ENCODE measurements around the gene GPC6.

Gene GPC6

DNA sequence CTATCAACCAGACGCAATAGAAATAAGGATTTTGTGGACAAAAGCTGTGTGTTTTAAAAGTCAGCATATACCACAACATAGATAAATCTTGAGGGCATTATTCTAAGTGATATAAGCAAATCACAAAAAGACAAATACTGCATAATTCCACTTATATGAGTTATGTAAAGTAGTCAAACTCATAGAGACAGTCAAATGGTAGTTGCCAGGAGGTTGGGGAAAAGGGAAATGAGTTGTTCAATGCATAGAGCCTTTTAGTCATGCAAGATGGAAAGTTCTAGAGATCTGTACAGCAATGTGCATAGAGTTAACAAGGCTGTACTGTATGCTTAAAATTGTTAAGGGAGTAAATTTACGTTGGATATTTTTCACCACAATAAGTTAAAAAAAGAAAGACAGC lies 1008.1 kb downstream of the GPC6 start:
- DNase-seq: no peak

DNA sequence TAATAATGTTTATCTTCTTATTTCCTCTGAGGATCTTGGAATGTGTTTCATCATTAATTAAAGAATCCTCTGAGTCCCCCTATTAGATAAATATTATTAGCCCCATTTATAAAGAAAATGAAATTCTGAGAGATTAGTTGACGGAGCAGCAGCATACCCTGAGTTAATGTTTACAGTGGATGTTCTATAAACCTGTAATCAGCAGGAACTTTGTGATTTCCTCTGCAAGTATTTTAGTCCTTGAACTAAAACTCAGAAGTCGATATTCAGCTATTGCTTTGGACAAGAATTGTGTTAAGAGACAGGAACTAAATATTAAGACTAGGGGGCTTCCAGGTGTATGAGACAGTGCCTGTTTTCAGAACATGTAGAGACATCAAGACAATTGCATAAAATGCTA lies 1009.5 kb downstream of the GPC6 start:
- DNase-seq: no peak

DNA sequence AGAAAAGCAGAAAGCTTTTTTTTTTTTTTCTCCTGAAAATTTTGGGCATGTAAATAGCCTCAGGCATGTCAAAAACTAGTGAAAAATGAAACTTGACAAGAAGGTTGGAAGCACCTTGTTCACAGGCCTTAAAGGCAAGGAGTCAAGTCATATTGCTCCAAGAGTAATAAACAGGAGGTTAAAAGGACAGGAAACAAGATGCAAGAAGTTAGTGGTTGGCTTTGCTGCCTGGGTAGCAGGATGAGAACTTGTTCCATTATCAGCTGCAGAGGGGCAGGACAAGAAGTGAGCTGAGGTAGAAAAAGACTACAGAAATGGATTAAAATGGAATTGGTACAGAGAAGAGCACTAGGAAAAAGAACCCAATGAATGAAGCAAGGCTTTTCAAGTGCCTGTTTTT lies 1010.3 kb downstream of the GPC6 start:
- DNase-seq: no peak

DNA sequence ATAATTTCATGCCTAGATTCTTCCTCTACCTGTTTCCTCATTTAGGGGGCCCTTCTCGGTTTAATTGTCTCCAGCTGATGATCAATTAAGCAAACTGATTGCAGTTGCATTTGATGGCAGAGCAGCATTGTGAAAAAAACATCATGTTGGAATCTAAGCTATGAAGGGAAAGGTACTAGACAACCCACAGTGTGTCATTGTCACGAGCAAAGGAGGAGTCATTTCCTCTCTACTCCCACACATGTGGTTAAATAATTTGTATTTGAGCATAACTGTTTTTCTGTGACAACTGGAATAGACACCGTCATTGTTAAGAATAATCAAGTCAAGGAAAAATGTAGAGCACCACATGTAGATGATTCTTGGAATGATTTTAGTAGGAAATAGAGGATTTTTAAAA lies 1012.5 kb downstream of the GPC6 start:
- DNase-seq: no peak

DNA sequence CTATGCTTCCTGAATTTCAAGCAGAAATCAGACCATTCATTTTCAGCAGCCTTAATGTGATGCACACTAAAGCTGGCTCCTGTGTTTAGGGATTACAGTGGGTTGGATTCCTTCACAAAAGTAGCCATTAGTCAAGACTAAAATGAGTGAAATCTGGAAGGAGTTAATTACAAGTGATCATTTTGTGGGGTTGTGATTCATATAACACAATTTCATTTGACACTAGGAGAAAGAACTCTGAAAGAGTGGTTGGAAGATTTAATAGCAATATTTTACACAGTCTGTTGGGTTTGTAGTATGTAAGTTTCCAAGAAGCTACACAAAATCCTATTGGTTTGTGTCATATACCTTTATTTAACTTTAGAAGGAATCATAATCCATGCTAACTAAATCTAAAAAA lies 1015.9 kb downstream of the GPC6 start:
- no peak for DNase-seq

DNA sequence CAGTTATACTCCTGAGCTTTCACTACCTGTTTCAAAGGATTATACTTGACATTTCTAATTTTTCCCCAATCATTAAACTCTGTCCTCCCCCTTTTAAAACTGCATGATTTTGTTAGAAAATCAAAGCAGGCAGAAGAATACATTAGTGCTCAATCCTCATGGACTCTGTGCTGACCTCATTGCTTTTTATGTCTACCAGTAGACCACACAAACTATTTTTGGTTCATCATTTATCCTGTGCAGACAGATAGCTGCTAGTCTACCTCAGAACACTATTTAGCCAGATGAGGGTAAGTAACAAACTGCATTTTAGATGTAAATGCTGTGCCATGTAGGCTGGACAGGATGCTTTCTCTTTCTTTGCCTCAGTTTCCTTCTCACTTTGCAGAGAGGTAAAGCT lies 1016.9 kb downstream of the GPC6 start:
- DNase-seq: no peak

DNA sequence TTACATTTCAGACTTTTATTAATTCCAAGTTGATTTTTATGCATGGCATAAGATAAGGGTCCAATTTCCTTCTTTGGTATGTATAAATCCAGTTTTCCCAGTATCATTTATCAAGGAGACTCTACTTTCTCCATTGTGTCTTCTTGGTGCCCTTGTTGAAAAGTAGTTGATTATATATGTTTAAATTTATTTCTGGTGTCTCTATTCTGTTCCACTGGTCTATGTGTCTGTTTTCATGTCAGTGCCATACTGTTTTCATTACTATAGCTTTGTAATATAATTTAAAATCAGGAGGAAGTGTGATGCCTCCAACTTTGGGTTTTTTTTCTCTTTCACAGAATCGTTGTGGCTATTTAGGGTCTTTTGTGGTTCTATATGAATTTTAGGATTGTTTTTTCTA lies 1019.9 kb downstream of the GPC6 start:
- no peak for DNase-seq

DNA sequence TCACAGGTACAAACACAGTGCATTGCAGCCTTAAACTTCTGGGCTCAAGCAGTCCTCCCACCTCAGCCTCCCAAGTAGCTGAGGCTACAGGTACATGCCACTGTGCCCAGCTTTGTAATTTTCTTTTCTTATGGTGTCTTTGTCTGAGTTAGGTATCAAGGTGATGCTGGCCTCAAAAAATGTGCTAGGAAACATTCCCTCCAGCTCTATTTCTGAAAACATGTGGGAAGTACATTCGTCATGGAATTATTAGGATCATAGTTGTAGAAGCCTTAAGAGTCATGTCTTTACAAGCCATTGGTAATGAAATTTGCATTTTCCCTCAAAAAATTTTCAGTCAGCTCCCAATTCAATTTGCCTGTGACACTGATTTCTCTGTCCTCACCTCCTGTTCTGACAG lies 1021.3 kb downstream of the GPC6 start:
- no peak for DNase-seq

DNA sequence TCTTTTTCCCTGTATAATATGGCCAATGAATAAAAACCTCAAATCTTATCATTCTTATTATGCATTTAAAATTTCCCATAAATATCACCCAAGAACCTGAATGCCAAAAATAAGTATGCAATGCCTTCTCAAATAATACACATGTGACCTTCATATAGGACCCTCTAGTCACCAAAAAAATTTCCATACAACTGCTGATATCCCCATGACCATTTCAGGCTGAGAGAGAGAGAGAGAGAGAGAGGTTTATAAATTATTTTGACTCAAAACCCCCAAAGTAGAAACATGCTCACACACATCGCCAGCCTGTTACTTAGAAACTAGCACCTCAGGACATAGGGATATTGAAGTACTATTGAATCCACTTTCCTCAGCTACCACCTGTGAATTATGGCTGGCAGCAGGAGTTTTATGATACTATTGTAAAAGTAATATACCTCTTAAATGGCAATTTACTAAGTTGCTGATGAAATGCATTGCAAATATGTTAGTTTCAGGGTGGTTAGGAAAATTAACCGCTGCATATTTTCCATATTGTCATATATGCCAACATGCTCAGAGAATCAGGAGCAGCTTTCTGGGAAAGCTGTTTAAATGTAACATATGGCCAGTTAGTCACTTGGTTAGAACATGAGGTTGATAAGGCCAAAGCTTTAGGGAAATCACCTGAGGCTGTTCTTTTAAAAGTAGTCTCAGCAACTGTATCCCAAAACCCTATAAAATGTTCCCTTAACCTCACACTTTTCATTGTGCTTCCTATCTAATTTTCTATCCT lies 1022.0 kb downstream of the GPC6 start:
- DNase-seq: no peak

DNA sequence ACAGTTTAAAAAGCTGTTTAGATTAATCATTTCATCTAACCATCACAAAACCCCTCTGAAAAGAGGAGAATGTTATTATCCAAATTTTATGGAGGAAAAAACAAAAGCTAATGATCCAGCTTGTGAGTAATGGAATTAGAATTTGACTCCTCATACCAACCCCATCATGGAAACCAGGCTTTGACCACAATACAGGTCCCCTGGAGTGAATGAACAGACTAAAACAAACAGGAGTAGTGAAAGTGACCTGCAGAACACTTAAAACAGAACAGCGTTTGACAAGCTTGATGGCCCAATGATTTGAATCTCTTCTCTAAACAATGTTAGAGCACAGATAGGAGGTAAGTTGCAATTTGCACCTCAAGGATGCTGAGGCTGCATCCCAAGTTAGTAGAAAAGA lies 1022.9 kb downstream of the GPC6 start:
- no peak for DNase-seq

DNA sequence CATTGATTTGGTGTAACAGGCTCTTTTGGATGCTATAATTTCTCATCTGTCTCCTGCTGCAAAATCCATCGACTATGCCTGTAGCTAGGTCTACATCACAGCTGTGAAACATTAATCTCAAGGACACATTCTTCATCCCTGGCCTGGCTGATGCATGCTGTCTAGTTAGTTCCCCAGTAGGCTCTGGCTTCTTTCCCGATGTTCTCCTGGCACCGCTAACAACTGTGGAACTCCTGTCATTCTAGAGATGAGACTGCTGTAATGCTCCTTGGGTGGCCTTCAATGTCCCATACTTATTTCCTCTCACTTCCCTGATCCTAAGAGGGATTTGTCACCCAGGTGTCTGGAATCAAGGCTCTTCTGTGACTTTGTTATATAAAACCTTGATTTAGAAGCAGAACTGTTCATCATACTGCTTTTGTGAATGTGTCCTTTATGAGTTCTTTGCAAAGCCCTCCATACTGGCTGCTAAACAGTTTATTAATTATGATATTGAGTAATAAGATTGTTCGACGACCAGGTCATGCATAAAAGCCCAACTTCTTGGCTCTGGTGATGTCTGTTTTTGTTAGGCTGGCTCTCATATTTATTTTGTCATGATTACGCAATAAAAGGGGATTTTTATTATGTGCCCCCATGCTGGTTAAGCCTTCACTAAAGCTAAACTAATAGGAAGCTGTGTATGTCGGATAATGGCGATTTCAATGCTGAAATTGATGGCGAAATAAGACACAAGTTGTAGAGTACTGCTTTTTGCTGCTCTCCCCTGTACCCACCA lies 1025.4 kb downstream of the GPC6 start:
- no peak for DNase-seq

DNA sequence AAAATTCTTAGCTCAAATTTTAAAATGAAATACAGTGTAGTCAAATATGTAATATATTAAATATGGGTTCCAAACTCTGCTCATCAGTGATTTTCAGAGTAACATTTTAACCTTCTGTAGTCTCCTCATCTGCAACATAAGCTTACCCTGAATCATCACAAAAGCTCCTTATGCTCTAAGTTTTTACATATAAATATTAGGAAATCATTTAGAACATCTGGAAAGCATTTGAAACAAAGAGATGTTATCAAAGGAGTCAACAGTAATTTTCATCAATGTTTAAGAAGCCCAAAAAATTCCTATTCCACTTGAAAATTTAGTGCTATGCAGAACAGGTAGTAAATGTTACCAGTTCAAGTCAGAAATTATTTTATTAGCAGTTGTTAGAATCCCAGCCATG lies 1028.1 kb downstream of the GPC6 start:
- no peak for DNase-seq

DNA sequence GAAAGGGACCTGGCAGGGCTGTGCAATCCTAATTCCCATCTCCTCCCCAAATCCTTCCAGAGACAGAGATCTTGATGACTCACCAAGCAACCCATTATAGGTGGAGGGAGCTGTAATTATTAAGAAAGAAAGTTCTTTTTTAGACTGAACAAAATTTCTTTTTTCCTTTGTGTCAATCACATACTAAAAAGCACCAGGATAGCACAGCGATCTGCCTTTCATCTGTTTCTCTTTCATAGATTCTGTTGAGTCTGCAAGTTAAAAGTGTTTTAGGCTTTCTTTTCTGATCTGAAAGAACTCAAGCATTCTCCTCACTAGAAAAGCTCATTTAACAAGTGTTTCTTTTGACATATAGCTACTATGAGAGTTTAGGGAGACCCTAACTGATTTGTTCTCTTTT lies 1030.1 kb downstream of the GPC6 start:
- no peak for DNase-seq

DNA sequence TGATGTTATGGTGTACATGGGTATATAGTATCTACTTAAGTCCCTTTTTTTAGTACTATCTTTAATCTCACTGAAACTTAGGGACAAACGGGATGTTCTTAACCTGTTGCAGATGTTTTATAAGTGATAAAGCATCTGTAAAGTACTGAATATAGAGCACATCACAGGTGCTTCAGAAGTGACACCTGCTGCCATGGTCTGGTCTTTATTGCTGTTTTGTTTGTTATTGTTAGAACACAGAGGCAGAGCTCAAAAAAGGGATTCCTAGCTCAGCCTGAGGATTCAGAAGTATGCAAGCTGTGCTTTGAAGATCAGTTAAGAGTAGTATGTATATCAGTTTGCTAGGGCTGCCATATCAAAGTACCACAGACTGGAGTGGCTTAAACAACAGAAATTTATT lies 1033.4 kb downstream of the GPC6 start:
- DNase-seq: no peak

DNA sequence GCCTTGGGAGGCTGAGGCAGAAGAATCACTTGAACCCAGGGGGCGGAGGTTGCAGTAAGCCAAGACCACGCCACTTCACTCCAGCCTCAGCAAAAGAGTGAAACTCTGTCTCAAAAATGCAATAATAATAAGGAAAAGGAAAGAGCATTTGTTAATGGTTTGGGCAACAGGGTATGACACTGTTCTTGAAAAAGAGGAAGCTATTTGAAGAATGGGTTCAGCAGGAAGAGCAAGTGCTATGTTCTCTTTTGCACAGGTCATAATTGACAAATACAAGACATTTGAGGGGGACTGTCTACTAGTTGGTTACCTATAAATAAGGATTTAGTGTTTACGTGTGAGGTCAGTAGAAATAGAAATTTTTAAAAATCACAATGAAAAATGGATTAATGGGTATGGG lies 1034.6 kb downstream of the GPC6 start:
- DNase-seq: no peak

DNA sequence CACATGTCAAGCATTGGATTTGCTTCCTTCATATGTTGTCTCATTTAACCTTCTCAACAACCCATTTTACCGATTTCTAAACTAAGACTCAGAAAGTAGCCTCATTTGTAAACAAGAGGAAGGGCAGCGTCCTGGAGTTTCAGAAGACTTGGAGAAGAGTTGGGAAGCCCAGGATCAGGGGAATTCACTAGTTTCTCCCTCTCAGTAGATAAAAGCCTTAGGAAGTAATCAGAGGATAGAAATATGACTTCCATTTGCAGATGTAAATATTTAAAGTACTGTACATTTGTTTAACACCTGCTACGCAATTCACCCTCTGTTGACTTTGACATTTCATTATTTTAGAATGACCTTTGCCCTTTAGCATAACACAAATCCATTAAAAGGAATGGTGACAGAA lies 1036.4 kb downstream of the GPC6 start:
- no peak for DNase-seq

DNA sequence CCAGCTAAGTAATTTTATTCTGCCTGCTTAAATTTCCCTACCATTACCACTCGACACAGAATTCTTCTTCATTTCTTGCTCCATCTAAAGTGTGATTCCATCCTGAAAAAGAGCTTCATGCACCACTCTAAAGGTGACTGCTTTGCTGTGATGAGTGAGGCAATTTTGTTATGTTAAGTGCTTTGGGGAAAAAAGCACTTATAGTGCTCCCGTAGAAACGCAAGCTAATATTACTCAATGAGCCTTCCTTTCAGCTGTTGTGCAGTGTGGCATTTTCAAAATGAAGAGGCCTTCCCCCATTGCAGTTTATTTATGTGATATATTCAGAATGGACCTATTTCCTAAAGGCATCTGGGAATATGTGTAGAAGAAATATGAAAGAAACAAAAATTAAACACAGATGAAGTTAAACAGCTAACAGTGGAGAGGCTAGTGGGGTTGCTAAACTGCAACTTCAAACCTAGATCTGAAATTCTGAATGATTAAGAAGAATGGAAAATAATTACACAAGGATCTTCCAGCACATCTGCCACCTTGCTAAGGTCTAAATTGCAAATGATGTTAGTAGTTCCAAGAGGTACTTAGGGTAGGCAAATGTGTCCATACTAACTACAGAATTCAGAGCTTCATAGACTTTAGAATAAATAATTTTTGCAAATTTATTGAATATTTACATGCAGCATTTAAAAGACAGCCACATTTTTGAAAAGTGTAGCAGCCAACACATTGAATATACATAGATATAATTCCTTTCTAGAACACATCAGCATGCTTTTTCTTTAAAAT lies 1041.2 kb downstream of the GPC6 start:
- DNase-seq: no peak

DNA sequence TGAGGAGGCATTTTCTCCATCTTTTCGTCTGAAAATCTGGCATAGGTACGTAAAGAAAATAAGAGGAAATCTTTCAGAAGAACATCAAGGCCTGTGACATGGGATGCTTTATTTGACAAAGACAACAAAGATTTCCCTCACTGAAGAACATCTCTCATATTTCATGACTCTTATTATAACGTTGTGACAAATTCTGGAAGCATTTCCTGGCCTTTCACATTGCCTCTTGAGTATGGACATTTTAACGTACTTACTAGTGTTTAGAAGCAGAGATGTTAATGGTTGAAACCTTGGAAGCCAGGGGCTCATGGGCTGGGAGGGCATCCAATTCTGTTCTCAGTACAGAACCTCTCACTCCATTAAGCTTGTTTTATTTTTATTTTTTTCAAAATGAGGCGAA lies 1042.1 kb downstream of the GPC6 start:
- DNase-seq: no peak

DNA sequence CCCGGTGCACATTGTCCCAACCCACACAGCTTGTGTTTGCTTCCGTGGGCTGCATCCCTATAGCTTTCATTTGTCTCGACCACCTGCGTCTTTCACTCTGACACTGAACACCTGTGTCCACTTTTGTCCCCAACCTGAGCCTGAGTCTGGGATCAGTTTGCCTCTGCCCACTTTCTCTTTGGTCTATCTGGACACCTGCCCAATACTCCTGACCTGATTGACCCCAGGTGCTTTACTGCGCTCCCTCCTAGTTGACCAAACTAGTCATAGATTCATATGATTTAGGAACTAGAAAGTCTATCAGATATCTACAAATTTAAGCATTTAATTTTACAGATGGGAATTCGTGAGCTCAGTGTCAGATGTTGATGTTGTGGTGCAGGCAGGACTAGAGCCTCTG lies 1043.0 kb downstream of the GPC6 start:
- no peak for DNase-seq

DNA sequence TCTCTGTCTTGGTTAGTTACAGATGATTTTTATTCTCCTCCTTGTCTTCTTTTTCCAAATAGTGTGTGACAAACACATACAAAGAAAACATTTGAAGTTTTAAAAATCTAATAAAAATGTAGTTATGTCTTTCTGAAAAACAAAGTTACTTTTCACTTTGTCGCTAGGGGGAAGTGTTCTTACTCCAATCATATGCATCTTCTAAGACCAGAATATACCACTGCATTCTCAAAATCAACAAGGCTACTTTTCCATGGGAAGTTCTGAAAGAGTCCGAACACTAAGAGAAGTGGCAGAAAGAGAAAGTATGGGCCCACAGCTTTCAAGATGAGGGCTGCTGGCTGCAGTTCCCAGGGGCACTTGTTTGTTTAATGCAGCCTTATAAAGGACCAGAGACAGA lies 1043.9 kb downstream of the GPC6 start:
- no peak for DNase-seq

DNA sequence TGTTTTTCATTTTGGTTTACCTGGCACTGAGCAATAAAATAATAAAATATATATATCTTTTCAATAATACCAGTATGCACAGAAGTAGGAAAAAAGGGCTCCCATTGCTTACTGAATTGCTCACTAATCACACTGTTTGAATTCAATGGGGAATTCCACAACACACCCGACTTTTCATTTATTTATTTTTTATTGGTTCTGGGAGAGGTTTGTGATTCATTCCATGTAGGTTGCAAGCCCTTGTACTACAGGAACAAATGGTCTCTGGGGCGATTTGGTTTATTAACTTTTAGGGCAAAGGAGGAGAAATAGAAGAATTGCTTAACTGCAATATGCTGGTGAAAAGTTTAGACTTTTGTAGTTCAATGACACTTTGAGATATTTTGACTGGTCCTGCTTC lies 1045.4 kb downstream of the GPC6 start:
- DNase-seq: no peak

DNA sequence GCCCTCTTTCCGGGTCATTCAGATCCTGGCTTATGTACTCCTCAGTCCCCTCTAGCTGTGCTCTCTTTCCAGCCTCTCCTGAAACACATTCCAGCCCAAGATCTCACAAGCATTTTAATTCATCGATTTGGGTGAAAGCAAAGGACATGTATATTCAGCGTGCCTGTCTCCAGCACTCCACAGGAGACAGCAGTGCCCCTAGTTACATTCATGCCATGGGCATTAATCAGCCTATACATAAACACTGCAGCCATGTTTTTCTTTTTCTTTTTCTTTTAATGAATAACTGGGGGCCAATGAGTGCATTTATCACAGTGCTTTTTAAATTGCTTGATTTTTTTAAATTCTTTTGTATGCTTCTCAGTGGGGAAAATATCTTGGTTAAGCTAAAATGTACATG lies 1053.7 kb downstream of the GPC6 start:
- DNase-seq: no peak

DNA sequence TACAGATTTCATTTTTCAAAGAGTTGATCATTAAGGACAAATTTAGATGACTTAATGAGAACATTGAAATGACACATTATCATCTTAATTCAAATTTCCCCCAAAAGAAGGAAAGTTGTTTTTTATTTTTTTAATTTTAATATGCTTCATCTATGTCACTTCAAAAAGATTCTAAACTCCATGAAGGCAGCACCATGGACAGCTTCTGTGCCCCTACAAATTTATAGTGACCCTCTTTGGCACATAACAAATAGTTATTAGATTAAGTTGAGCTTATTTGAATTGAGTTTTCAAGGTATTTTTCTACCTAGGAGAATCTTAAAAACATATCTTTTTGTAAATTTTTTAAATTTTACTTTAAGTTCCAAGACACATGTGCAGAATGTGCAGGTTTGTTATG lies 1054.2 kb downstream of the GPC6 start:
- DNase-seq: no peak

DNA sequence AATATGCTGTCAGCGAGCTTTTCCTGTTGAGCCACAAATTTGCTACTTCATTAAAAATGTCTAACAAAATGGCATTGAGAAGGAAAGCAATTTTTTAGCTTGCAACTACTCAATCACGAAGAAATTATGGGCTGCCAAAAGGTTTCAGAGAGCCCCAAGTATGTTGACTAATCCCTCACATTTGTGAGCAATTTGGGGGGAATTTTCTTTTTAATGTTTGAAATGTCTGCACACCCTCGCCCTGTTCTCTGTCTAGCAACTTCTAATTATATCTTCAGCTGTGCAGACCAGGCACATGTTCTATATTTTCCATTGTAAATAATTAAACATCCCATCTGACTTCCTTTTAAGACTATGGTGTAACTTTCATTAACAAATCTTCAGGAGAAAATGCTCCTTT lies 1060.0 kb downstream of the GPC6 start:
- no peak for DNase-seq
